Sigmoid colon (tissue), 4 donors: ENCODE measurements around the gene GAREM1.

Experiments used
- POLR2A ChIP-seq, 2 donors: fragments of 450-650 bp; IDR thresholded peaks; one replicate each; pipeline ENCODE4 v1.6.1; 2016; ENCODE audit warnings: antibody characterized with exemption in 2 of 2, mild to moderate bottlenecking in 2 of 2, moderate library complexity in 2 of 2
- POLR2AphosphoS5 ChIP-seq, 4 donors: sonication (generic); formaldehyde crosslinking; IDR thresholded peaks; one replicate each; pipeline ENCODE4 v1.6.1; 2017; ENCODE audit warnings: antibody characterized with exemption in 4 of 4
- TF ChIP-seq, protein P1 (sequence below), 4 experiments: fragments of 450-650 bp in 3 of 4; fragments of 200-600 bp in 1 of 4; IDR thresholded peaks; one replicate each; pipeline ENCODE4 v1.5.1; 2016 to 2019; ENCODE audit warnings: antibody characterized with exemption in 4 of 4, mild to moderate bottlenecking in 3 of 4, moderate library complexity in 2 of 4

DNA sequence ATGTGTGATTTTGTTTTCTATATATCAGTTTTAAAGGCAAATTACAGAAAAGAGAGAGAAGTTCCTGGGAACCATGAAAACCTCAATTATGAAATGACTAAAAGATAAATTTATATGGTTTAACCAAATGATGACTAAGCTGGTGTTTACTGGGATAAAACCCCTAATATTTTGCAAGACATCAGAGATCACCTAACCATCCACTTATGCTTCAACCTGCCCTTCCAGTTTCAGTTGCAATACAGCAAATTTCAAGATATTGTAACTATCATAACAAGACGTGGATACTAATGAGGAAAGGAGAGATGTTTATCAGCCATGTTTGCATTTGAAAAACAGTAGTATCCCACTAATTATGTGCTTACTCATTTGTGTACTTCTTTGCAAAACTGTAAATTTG is 108.2 kb downstream of the GAREM1 start:
- TF ChIP-seq, protein P1, sequence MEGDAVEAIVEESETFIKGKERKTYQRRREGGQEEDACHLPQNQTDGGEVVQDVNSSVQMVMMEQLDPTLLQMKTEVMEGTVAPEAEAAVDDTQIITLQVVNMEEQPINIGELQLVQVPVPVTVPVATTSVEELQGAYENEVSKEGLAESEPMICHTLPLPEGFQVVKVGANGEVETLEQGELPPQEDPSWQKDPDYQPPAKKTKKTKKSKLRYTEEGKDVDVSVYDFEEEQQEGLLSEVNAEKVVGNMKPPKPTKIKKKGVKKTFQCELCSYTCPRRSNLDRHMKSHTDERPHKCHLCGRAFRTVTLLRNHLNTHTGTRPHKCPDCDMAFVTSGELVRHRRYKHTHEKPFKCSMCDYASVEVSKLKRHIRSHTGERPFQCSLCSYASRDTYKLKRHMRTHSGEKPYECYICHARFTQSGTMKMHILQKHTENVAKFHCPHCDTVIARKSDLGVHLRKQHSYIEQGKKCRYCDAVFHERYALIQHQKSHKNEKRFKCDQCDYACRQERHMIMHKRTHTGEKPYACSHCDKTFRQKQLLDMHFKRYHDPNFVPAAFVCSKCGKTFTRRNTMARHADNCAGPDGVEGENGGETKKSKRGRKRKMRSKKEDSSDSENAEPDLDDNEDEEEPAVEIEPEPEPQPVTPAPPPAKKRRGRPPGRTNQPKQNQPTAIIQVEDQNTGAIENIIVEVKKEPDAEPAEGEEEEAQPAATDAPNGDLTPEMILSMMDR (IDR thresholded peaks at IDR 0.05), result no peak
- TF ChIP-seq POLR2A (IDR thresholded peaks at IDR 0.05) (no peak), POLR2AphosphoS5 (IDR thresholded peaks at IDR 0.05) (no peak)
